ENCODE results near the gene PRR16. TPM values are rescaled to one million over a fixed set of nuclear protein-coding genes. Genes with fewer than 3 reads are reported as not detected.

The PRR16 gene
- total RNA-seq, 1 donor from 2014 or later = 0.29 TPM

DNA sequence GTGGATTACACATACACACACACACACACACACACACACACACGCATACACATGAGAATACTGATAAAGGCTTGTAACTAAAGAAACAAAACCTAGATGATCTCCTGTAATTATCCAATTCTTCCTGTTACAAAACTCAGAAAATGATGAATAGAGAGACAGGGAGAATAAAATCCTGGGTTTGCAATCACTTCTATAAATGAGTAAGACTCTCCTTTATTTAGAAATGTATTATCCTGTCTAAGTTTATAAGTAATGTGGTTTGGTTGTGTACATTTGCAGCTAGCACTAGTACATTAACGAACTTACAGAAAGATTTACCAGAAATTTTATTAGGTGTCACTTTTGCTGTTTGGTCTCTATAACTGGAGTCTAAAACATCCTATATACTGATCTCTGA lies 2.8 kb upstream of the PRR16 start:
- intact Hi-C loops (cut with micrococcal nuclease) = loop anchor here (10.0 kb wide), 1 partner anchor 1476 kb away; the partner anchor contains the start of gene DTWD2
- no peak for ATAC-seq (ENCODE audit: low read depth)
- Mint-ChIP-seq H3K27me3 (peaks cover 11% of the 10 kb centered on the region), H3K4me3 (no peak overlapping the region), H3K36me3 (ENCODE audit: low read depth) (no peaks in the 10 kb centered on the region), H3K9me3 (no peaks in the 10 kb centered on the region), H3K4me1 (peaks cover 38% of the 10 kb centered on the region), H3K27ac (peak overlapping the region; percentile 46)
- TF ChIP-seq, protein P1, sequence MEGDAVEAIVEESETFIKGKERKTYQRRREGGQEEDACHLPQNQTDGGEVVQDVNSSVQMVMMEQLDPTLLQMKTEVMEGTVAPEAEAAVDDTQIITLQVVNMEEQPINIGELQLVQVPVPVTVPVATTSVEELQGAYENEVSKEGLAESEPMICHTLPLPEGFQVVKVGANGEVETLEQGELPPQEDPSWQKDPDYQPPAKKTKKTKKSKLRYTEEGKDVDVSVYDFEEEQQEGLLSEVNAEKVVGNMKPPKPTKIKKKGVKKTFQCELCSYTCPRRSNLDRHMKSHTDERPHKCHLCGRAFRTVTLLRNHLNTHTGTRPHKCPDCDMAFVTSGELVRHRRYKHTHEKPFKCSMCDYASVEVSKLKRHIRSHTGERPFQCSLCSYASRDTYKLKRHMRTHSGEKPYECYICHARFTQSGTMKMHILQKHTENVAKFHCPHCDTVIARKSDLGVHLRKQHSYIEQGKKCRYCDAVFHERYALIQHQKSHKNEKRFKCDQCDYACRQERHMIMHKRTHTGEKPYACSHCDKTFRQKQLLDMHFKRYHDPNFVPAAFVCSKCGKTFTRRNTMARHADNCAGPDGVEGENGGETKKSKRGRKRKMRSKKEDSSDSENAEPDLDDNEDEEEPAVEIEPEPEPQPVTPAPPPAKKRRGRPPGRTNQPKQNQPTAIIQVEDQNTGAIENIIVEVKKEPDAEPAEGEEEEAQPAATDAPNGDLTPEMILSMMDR (IDR thresholded peaks at IDR 0.05) = no peak
- ChIA-PET CTCF (interaction anchor here (0.7 kb wide), 1 partner anchor 1387 kb away, joined by 3 read pairs; no protein-coding TSS in a partner anchor), POLR2A (no interaction called here)
- DNase-seq = no peak

DNA sequence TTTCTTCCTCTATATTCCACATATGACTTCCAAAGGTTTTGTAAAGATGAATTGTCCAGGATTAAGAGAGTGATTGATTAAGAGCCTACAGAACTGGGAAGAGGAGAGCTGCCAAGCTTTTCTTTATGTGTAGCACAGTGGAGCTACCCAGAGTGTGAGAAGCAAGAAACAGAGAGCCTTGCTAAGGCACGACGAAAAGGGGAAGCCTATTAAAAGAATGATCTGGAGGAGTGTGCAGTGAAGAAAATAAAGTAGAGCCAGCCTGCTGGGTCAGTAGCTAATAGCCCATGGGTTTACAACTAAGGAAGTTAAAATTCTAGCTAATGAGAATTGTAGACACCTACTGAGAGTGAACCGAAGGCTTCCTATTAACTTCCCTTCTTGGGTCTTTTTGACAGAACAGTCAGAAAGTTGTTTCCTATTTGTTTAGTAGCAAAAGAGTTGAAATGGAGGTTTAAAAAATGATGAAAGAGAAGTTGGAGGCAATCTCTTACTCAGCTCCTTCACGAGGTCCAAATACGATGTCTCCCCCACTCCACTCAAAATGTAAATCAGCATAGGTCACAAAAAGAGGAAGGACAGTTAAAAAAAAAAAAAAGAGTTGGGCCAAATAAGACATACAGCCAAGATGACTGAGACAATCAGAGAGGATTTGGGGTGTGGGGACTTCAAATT lies 957 bp upstream of the PRR16 start:
- ATAC-seq (ENCODE audit: low read depth) = peak; percentile 41
- ChIA-PET CTCF (no interaction called here), POLR2A (interaction anchor here (0.6 kb wide), 2 partner anchors 344 to 370 kb away, joined by 4 to 11 read pairs; no protein-coding TSS in a partner anchor)
- peaks cover 17% of the 10 kb centered on the region for H3K27me3 Mint-ChIP-seq
- DNase-seq = no peak
- TF ChIP-seq, protein P1 (IDR thresholded peaks at IDR 0.05) = no peak
- peak overlapping the region; percentile 85 for H3K4me3 Mint-ChIP-seq
- H3K36me3 Mint-ChIP-seq (ENCODE audit: low read depth) = no peaks in the 10 kb centered on the region
- peak overlapping the region; percentile 42 for H3K27ac Mint-ChIP-seq
- intact Hi-C loops (cut with micrococcal nuclease) = loop anchor here (10.0 kb wide), 1 partner anchor 1478 kb away; the partner anchor contains the start of gene DTWD2
- no peaks in the 10 kb centered on the region for H3K9me3 Mint-ChIP-seq
- H3K4me1 Mint-ChIP-seq = peaks cover 30% of the 10 kb centered on the region

DNA sequence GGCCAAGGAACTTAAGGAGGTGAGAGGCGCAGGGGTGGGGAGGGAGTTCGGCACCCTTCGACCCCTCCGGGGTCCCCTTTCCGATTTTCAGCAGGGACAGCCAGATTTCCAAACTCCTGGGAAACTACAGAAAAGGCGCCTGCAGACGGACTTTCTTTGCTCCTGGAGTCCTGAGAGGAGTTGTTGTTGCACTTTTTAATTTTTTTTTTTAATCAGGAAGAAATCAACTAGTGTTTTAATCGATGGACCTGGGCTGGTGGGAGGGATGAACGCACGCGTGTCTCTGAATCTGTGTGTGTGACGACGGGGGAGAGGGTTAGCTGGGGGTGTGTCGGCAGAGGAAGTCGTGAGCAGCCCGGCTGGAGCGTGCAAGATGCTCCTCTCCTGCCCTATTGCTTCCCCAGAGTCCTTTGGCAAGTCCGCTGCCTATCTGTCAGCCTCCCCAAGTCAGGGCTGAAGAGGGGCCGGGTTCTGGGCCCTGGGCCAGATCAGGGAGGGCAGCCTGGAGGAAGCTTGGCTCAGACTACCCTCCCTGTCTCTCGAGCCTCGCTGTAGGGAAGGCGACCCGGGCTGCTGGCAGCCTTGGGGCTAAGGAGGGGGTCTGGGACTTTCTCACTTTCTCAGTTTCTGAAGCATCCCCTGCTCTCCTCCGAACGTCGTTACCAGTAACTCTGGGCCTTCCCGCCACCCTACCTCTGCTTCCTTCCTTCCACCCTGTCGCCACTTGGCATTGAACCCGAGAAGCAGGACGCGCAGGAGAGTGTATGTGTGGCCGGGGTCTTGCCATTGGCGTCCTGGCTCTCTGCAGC lies 731 bp downstream of the PRR16 start:
- peak; percentile 43 for ATAC-seq (ENCODE audit: low read depth)
- H3K27me3 Mint-ChIP-seq = peaks cover 17% of the 10 kb centered on the region
- peaks cover 29% of the 10 kb centered on the region for H3K4me1 Mint-ChIP-seq
- TF ChIP-seq, protein P1 (IDR thresholded peaks at IDR 0.05) = no peak
- intact Hi-C loops (cut with micrococcal nuclease) = loop anchor here (5.0 to 10.0 kb wide), 2 partner anchors 368 to 1480 kb away; partner anchors contain the start of gene DTWD2
- POLR2A ChIA-PET = no interaction called here
- CTCF ChIA-PET = no interaction called here
- H3K27ac Mint-ChIP-seq = peak overlapping the region; percentile 5
- H3K36me3 Mint-ChIP-seq (ENCODE audit: low read depth) = no peaks in the 10 kb centered on the region
- no peaks in the 10 kb centered on the region for H3K9me3 Mint-ChIP-seq
- peak overlapping the region; percentile 85 for H3K4me3 Mint-ChIP-seq
- DNase-seq = peak; percentile 22

DNA sequence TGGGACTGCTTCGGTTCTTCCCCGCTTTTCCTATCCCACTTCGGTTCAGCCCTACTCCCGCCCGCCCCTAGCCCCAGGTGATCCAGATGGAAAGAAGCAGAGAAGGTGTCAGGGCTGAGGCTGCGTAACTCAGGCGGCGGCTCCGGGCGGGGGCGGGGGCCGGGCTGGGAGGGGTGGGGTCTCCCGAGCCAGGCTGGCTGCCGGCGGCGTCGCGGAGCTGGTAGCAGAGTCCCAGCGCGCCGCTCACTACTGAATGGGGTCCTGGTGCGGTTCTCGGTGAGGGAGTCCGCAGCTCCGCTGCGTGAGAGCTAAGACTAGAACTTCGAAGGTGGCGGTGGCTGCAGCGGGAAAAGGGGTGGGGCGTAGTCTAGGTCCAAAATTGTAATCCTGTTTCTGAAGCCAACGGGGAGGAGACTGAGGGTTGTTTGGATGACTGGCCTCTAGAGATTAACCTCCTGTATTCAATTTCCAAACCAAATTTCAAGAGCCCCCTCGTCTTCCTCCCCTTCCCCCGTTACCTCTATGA lies 1.4 kb downstream of the PRR16 start:
- Mint-ChIP-seq H3K9me3 (no peaks in the 10 kb centered on the region), H3K27me3 (peaks cover 17% of the 10 kb centered on the region), H3K4me3 (peak overlapping the region; percentile 85), H3K36me3 (ENCODE audit: low read depth) (no peaks in the 10 kb centered on the region), H3K4me1 (peaks cover 29% of the 10 kb centered on the region), H3K27ac (no peak overlapping the region)
- TF ChIP-seq, protein P1 (IDR thresholded peaks at IDR 0.05) = no peak
- POLR2A ChIA-PET = no interaction called here
- intact Hi-C loops (cut with micrococcal nuclease) = loop anchor here (5.0 to 10.0 kb wide), 2 partner anchors 368 to 1481 kb away; partner anchors contain the start of gene DTWD2
- DNase-seq (peak; percentile 16), ATAC-seq (ENCODE audit: low read depth) (peak; percentile 19)
- CTCF ChIA-PET = no interaction called here
